IMR-90 (cell line): ENCODE data around the gene KMT2B. TPM values are rescaled to one million over a fixed set of nuclear protein-coding genes. Genes with fewer than 3 reads are reported as not detected.

ENCODE experiments used
- ATAC-seq: fragments of 200-7000 bp; cut with Tn5 transposase; 2 replicates; pipeline ENCODE4 v1.9.1; 2020; ENCODE audit warnings: low read depth, mild to moderate bottlenecking, moderate library complexity
- BruUV-seq: library from RNA; stranded (reverse); fragments of 400-500 nt; replicated peaks from 2 replicates; lab custom pipeline; 2021; lab: Mats Ljungman, UMichigan
- CTCF ChIA-PET: fragments of 300-600 bp; formaldehyde crosslinking; extraction: SDS; loops from one replicate; lab custom pipeline; 2021; ENCODE audit warnings: antibody characterized with exemption; lab: Yijun Ruan, JAX
- POLR2A ChIA-PET: fragments of 300-600 bp; sonication (Branson Sonifier 250); formaldehyde crosslinking; loops from one replicate; lab custom pipeline; 2022; ENCODE audit warnings: antibody characterized with exemption; ENCODE audit not compliant: unreplicated experiment; lab: Charles Lee
- DNase-seq: peaks from one replicate; pipeline ENCODE4 v3.0.0; 2013
- H2AFZ ChIP-seq: replicated peaks from 2 replicates; pipeline ENCODE3; 2013; ENCODE audit warnings: low read length, mild to moderate bottlenecking; ENCODE audit not compliant: poor library complexity
- H2AK5ac ChIP-seq: 2 replicates; pipeline ENCODE4 v1.6.1; 2013; ENCODE audit warnings: low read depth, low read length, inconsistent platforms
- H2AK9ac ChIP-seq: replicated peaks from 2 replicates; pipeline ENCODE3; 2013; ENCODE audit warnings: mild to moderate bottlenecking, low read depth, low read length, moderate library complexity; ENCODE audit not compliant: poor library complexity
- H2BK120ac ChIP-seq: 2 replicates; pipeline ENCODE4 v1.6.1; 2013; ENCODE audit warnings: low read depth, low read length, inconsistent platforms
- H2BK15ac ChIP-seq: 3 replicates; pipeline ENCODE4 v1.6.1; 2013; ENCODE audit warnings: low read depth, low read length, inconsistent platforms
- H2BK20ac ChIP-seq: 2 replicates; pipeline ENCODE4 v1.6.1; 2013; ENCODE audit warnings: low read depth, mild to moderate bottlenecking, inconsistent platforms, low read length, moderate library complexity
- H2BK5ac ChIP-seq: 2 replicates; pipeline ENCODE4 v1.6.1; 2013; ENCODE audit warnings: mild to moderate bottlenecking, low read depth, low read length, inconsistent platforms; ENCODE audit not compliant: poor library complexity, severe bottlenecking
- H3K14ac ChIP-seq: replicated peaks from 2 replicates; pipeline ENCODE4 v1.6.1; 2013; ENCODE audit warnings: low read depth, low read length, inconsistent platforms
- H3K18ac ChIP-seq: 2 replicates; pipeline ENCODE4 v1.6.1; 2013; ENCODE audit warnings: low read depth, low read length, control low read depth
- H3K23ac ChIP-seq: 2 replicates; pipeline ENCODE4 v1.6.1; 2013; ENCODE audit warnings: low read depth, low read length, inconsistent platforms
- H3K27ac ChIP-seq: 2 replicates; pipeline ENCODE4 v1.5.1; 2013; ENCODE audit warnings: mild to moderate bottlenecking, control low read depth, low read length; ENCODE audit not compliant: insufficient read depth
- H3K27me3 ChIP-seq: 2 replicates; pipeline ENCODE4 v1.6.1; 2013; ENCODE audit warnings: low read length; ENCODE audit not compliant: control insufficient read depth, insufficient read depth
- H3K36me3 ChIP-seq: 2 replicates; pipeline ENCODE4 v1.6.1; 2013; ENCODE audit warnings: low read length, mixed read lengths; ENCODE audit not compliant: control insufficient read depth, insufficient read depth
- H3K4ac ChIP-seq: 2 replicates; pipeline ENCODE4 v1.6.1; 2013; ENCODE audit warnings: low read depth, low read length, inconsistent platforms
- H3K4me1 ChIP-seq: 2 replicates; pipeline ENCODE4 v1.6.1; 2013; ENCODE audit warnings: low read length, mixed read lengths; ENCODE audit not compliant: control insufficient read depth, insufficient read depth
- H3K4me2 ChIP-seq: 2 replicates; pipeline ENCODE4 v1.6.1; 2013; ENCODE audit warnings: low read depth, mild to moderate bottlenecking, control low read depth, low read length, moderate library complexity
- H3K4me3 ChIP-seq: 2 replicates; pipeline ENCODE4 v1.5.1; 2013; ENCODE audit warnings: low read depth, mild to moderate bottlenecking, control low read depth, low read length, moderate library complexity; ENCODE audit not compliant: insufficient read depth
- H3K56ac ChIP-seq: 2 replicates; pipeline ENCODE4 v1.6.1; 2013; ENCODE audit warnings: low read length, inconsistent platforms; ENCODE audit not compliant: insufficient read depth; ENCODE audit errors: extremely low read depth
- H3K79me1 ChIP-seq, 2 experiments: 2 replicates each; pipeline ENCODE4 v1.6.1; 2013; ENCODE audit warnings: low read length in 2 of 2, inconsistent platforms in 1 of 2, low read depth in 1 of 2
- H3K9ac ChIP-seq: 2 replicates; pipeline ENCODE4 v1.6.1; 2013; ENCODE audit warnings: low read depth, low read length, control low read depth
- H3K9me1 ChIP-seq: 2 replicates; pipeline ENCODE4 v1.6.1; 2013; ENCODE audit warnings: low read length, inconsistent platforms; ENCODE audit not compliant: insufficient read depth
- H3K9me3 ChIP-seq: 2 replicates; pipeline ENCODE4 v1.6.1; 2013; ENCODE audit warnings: low read length; ENCODE audit not compliant: control insufficient read depth, insufficient read depth
- H4K20me1 ChIP-seq: 2 replicates; pipeline ENCODE4 v1.6.1; 2013; ENCODE audit warnings: low read length, inconsistent platforms; ENCODE audit not compliant: insufficient read depth
- H4K5ac ChIP-seq: 2 replicates; pipeline ENCODE4 v1.6.1; 2013; ENCODE audit warnings: mild to moderate bottlenecking, low read depth, low read length, control low read depth
- H4K8ac ChIP-seq, 2 experiments: 2 replicates each; pipeline ENCODE4 v1.6.1; 2013; ENCODE audit warnings: low read depth in 2 of 2, low read length in 2 of 2, control low read depth in 1 of 2, inconsistent platforms in 1 of 2
- H4K91ac ChIP-seq: 2 replicates; pipeline ENCODE4 v1.6.1; 2013; ENCODE audit warnings: low read depth, low read length, inconsistent platforms; ENCODE audit not compliant: insufficient read depth
- MAFK ChIP-seq: IDR thresholded peaks from 2 replicates; pipeline ENCODE4 v1.6.1; 2012; ENCODE audit warnings: low read depth, low read length, improper control_type of control experiment
- MAZ ChIP-seq: IDR thresholded peaks from 2 replicates; pipeline ENCODE4 v1.6.1; 2012; ENCODE audit warnings: low read depth, mild to moderate bottlenecking, low read length, improper control_type of control experiment, moderate library complexity, borderline replicate concordance
- WGBS, 2 experiments: methylation state at CpG; one replicate each; pipeline versions ENCODE4 v1.1.5 to v1.1.7; 2013; ENCODE audit warnings: missing lambda C conversion rate in 2 of 2; ENCODE audit not compliant: insufficient read length in 1 of 2; ENCODE audit errors: extremely low coverage in 2 of 2; 5-methylcytosine and 5-hydroxymethylcytosine counted together
- dilution Hi-C: fragments of 300-500 bp; cut with HindIII; formaldehyde crosslinking; loops from one replicate; pipeline ENCODE4 v1.14.3; 2018; ENCODE audit warnings: low sequenced_read_pairs; ENCODE audit not compliant: unreplicated experiment
- in situ Hi-C: fragments of 300-500 bp; cut with MboI; formaldehyde crosslinking; loops from 3 replicates; pipeline ENCODE4 v1.14.3; 2019; ENCODE audit warnings: low sequenced_read_pairs, inconsistent platforms, mixed read lengths
- intact Hi-C: fragments of 100-400 bp; cut with micrococcal nuclease; formaldehyde crosslinking; loops from 2 replicates; pipeline ENCODE4 v1.10.0; 2022
- polyA plus RNA-seq, 3 experiments: library from polyadenylated mRNA; depleted of rRNA; stranded (reverse); fragments of >200 nt; gene quantifications; 2 replicates each; pipeline ENCODE4 v1.2.3, GENCODE V29; 2012; ENCODE audit warnings: low replicate concordance in 1 of 3
- total RNA-seq: library from RNA; depleted of rRNA; stranded (reverse); fragments of >200 nt; gene quantifications from 2 replicates; pipeline ENCODE4 v1.2.3, GENCODE V29; 2012

KMT2B gene
- total and polyA plus RNA-seq, 2 of the 4 experiments (the other 2 are of a cell fraction) = 3.0 to 30.7 TPM

- BruUV-seq = no TSS peak
- TF ChIP-seq MAFK (no peak), MAZ (no peak)
- no peak overlapping the region for H2AK9ac ChIP-seq
Observed at GRCh38 chr19:35785339-35785627, 67.5 kb downstream of the KMT2B start.

More at GRCh38 chr19:35785339-35785627, 67.5 kb downstream of the KMT2B start:
- Histone ChIP-seq H2BK120ac (no peak overlapping the region), H3K79me1 (no peaks in the 10 kb centered on the region), H3K27ac (no peak overlapping the region), H3K18ac (no peak overlapping the region), H4K5ac (no peak overlapping the region), H3K9me1 (no peaks in the 10 kb centered on the region), H3K4me1 (no peaks in the 10 kb centered on the region), H2AK5ac (no peak overlapping the region), H4K8ac (no peak overlapping the region), H3K14ac (no peak overlapping the region), H3K56ac (no peak overlapping the region), H3K4me2 (no peak overlapping the region), H3K9me3 (no peaks in the 10 kb centered on the region), H3K4me3 (no peak overlapping the region), H4K20me1 (no peaks in the 10 kb centered on the region), H2AFZ (no peak overlapping the region), H2BK15ac (no peak overlapping the region), H2BK20ac (no peak overlapping the region), H3K36me3 (peaks cover 14% of the 10 kb centered on the region), H2BK5ac (no peak overlapping the region), H3K23ac (no peak overlapping the region), H3K9ac (no peak overlapping the region), H4K91ac (no peak overlapping the region), H3K4ac (no peak overlapping the region), H3K27me3 (no peaks in the 10 kb centered on the region)
- whole genome bisulfite sequencing, 2 experiments = 100% methylated on average over 3 of the region's 10 CpGs; no CpG with 5 or more reads in 1 of the 2 experiments
- DNase-seq (no peak), ATAC-seq (no peak)
- intact Hi-C loops = no loop called here
- ChIA-PET POLR2A (no interaction called here), CTCF (no interaction called here)
- dilution Hi-C loops = no loop called here
- in situ Hi-C loops = no loop called here
